ENCODE data around the gene CKAP2L.

Gene CKAP2L

DNA sequence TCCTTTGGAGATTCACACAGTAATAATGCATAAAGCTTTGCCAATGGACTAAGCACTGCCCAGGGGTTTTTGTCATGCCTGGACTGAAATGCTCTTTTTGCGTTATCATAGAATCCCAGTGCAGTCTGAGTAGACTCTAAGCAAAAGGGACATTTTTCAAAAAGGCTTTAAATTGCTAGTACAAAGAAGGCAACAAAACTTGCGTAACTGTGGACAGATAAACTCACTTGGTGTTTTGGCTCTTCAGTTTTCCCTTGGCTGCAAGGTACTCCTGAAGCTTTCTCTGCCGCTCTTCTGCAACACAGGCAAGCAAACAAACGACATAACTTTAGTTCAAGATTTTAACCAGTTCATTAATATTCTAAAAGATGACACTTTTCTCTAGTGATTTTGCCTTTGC, 2.1 kb downstream of the CKAP2L start:
- DNase-seq (ENCODE audit: low read depth in 2 of 2) = no peak

DNA sequence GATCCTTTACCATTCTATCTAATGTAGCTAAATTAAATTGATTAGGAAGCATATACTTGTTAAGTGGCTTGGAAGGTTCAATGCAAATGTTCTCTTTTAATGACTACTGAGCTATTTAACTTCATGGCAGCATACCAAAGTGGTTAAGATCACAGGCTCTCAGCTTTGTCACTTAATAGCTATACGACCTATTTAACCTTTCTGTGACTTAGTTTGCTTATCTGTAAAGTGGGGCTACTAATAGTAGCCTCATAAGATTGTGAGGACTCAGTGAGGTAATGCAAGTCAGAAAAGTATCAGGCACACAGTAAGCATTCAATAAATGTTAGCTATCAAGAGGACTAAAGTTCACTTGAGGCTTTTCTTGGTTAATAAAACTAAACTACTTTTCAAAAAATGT, 4.3 kb downstream of the CKAP2L start:
- DNase-seq (ENCODE audit: low read depth in 2 of 2) = no peak

DNA sequence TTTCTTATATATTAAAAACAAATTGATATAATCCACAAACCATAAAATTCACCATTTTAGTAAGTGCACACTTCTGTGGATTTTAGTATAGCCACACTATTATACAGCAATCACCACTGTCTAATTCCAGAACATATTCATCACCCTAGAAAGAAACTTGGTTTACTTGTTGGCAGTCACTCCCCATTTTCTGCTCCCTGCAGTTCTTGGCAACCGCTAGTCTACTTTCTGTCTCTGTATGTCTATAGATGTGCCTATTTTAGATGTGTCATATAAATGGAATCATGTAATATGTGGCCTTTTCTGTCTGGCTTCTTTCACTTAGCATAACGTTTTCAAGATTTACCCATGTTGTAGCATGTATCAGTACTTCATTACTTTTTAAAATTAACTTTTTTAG, 5.7 kb downstream of the CKAP2L start:
- no peak for DNase-seq (ENCODE audit: low read depth in 2 of 2)

DNA sequence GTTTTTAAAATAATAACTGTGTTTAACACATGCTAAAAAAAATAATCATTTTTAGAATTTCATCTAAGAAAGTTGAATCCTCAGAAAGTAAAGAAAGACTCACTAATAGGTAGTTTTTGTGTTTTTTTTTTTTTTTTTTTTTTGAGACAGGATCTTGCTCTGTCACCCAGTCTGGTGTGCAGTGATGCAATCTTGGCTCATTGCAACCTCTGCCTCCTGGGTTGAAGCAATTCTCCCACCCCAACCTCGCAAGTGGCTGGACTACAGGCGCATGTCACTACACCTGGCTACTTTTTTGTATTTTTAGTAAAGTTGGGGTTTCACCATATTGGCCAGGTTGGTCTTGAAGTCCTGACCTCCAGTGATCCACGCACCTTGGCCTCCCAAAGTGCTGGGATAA, 7.1 kb downstream of the CKAP2L start:
- no peak for DNase-seq (ENCODE audit: low read depth in 2 of 2)

DNA sequence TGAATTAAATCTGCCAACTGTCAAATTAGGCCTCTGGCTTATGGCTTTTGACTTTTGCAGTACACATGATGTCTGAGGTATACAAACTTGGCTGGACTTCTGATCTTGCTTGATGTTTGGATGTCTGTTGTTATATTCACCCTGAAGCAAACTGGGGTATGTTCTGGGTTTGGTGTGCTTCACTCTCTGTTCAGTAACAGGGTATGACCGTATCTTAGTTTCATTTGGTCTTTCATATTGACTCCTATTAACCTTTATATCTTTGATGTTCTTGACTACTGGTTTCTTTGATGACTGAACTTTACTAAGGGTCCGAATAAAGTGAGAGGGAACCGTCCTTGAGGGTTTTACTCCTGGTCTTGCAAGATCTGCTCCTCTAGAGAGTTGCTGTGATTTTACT, 8.2 kb downstream of the CKAP2L start:
- DNase-seq (ENCODE audit: low read depth in 2 of 2) = no peak

DNA sequence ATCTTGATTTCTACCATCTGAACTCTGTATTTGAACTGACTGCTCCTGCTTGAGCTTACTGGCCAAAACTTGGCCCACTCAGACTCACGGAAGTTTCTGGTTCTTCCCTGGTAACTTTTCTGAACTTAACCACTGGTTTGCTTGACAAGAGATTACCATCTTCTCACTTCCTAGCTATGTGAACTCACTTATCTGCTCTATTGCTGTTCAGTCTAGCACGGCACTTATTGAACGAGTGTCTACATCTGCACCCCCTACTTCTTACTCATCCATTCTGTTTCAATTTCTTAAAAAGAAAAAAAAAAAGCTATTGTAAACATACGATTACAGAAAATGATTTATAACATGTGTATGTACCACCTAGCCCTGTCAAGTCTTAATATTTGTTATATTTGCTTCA, 9.0 kb downstream of the CKAP2L start:
- DNase-seq (ENCODE audit: low read depth in 2 of 2) = no peak

DNA sequence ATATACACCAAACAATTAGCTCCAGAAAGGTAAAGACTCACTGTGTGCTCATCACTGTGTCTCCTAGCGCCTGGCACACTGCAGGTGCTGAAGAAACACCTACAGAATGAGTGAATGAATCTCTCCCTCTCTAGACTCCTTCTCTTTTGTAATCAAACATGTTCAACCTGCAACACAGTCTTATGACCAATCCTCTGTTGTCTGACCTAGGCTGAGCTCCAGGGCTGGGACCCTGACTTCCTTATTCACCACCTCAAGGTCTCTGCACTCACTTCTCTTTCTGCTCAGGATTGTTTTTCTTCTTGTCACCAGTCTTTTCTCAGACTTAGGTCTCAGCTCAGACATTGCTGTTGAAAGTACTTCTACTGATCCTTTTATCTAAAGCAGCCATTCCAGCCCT, 9.8 kb downstream of the CKAP2L start:
- no peak for DNase-seq (ENCODE audit: low read depth in 2 of 2)

DNA sequence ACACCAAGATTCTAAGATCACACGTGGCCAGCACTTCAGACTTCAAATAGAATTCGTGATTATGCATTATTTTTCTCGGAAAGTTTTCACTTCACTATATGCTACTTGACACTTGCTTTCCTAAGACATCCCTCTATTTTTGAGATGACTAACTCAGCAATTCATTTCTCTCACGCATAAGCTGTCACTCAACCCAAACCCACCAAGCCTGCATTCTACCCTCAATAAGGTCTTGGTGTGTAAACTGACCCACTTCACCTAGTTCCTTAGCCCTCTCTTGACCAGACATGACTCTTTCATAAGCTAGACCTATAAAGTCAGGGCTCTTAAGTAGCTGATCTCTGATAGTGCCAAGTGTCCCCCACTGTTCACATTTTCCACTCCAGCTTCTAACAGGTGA, 11.7 kb downstream of the CKAP2L start:
- no peak for DNase-seq (ENCODE audit: low read depth in 2 of 2)

DNA sequence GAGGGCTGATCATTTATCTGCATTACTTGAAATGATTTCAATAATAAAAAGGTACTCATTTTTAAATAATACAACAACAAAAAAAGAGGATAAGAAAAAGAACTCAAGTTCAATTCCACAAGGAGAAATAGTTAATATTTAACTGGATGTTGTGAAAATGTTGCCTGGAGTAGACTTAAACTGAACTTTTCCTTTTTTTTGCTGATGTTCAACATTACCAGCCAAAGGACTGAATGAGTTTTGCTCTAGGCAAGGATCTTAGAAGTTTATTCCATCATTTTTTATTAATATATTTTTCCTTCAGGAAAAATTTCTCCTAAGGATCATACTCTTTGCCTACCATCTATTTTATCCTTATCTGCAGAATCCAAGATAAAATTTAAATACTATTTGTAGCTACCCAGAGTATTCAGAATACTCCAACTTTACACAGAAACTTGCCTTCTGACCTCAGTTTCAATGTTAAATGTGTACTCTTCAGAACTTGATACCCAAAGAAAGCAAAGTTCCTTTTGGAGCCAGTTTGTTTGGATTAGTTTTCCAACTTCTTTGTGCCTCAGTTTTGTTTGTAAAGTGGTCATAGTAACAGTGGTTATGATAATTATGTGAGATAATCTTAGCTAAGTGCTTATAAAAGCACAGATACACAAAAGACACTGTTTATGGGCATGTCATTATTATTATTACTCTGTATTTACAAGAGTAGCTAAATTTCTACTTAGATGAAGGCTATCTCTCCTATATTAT, 12.8 kb downstream of the CKAP2L start:
- no peak for DNase-seq (ENCODE audit: low read depth in 2 of 2)

DNA sequence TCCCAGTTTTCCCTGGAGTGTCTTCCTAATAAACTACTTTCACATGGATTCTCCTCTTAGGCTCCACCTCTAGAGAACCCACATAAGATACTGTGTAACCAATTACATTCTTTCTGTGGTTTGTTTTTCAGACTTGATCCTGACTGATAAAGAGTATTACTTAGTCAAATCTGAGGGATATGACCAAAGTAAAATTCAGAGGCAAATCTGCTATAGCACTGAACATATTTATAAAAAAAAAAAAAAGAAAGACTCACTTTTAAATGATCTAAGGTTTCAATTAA, 13.9 kb downstream of the CKAP2L start:
- DNase-seq (ENCODE audit: low read depth in 2 of 2) = no peak

DNA sequence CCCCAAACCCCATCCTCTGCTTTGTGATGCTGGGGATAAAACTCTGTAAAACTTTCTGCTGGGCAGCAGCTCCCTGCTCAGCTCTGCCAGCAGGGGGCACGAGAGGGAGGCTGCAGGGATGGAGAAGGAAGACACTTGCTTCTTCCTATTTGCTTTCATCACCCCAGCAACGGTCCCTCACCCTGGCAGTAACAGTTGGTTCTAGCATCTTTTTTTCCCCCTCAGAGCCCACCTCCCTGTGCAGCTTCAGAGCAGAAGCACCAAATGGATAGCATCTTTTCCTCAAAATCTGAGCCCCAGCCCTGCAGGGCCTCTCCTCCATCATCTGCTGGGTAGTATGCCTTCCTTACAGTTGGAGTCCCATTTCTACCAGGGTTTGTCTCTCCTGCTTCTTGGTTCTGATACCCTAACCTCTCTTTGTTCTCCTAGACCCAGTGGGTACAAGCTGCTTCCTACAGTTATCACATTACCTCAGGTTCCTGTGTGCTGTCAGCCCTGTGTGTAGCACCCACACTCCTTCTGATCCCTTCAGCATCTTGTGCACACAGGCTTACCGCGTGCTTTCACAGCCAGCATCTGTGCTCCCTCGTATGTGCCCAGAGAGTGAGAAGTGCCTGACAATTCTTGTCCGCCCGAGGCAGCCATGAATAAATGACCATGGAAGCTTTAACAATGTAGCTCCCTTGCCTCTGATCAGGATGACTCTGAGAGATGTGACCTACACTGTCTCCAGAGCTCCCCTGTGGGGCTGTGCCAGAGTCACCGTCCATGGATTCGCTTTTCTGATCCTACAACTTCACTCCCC, 14.5 kb downstream of the CKAP2L start:
- DNase-seq (ENCODE audit: low read depth in 2 of 2) = peak; percentile 45 to 63

DNA sequence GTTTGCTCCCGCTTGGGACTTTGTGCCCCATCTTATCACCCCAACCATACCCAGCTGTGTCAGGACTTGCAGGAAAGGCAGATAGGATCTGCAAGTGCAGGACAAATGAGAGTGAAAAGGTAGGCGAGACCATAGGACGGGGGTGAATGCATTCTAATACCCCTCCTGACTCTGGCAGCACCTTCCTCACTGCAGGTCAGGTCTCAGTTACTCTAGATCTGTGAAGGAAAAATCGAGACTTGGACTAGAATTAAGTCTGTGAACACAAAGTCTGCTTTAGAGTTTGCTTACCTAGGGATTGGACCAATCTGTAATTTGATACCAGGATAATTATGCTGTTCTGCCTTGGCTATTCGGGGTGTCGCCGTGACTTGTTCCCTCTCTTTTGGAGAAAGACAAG, 23.9 kb downstream of the CKAP2L start:
- no peak for DNase-seq (ENCODE audit: low read depth in 2 of 2)

DNA sequence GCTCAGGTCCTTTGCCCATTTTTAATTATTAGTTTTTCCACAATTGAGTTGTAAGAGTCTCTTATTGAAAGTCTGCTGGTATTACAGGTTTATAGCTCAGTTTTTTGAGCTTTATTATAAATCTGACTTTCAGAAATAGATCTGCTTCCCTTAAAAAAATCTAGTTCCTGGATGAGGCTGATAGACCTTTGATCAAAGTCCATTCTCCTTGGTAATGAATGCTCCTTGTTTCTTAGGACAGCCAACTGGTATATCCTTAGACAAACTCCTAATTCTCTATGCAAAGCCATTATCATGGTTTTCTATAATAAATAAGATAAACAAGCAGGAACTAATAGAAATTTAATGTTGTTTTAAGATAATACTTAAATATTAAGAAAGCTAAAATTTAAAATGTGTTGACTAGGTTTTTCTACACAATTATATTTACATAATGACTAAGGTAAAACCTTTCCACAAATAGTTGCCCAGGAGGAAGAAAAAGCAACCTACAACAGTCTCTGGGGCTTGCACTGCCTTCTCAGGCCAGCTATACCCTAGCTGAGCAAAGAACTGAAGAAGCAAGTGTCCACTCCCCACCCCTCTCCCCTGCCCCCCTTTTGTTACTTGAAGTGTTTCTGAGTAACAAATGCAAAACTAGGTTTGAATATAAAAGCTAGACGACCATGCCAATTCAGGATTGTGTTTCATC, 26.7 kb downstream of the CKAP2L start:
- no peak for DNase-seq (ENCODE audit: low read depth in 2 of 2)

DNA sequence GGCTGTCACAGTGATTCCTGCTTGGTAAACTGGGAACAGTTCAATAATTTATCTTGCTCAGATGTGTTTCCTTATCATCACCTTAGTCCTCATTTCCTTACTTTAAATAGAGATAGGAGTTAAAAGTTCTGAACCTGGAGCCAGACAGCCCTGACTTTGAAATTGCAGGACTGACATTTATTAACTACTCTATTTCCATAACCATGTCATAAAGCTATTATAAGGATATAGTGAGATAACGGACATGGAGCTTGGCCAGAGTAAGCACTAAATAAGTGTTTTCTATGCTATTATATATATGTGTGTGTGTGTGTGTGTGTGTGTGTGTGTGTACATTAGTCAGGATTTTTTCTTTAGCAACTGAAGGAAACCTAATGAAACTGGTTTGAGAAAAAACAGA, 30.5 kb downstream of the CKAP2L start:
- DNase-seq (ENCODE audit: low read depth in 2 of 2) = no peak

DNA sequence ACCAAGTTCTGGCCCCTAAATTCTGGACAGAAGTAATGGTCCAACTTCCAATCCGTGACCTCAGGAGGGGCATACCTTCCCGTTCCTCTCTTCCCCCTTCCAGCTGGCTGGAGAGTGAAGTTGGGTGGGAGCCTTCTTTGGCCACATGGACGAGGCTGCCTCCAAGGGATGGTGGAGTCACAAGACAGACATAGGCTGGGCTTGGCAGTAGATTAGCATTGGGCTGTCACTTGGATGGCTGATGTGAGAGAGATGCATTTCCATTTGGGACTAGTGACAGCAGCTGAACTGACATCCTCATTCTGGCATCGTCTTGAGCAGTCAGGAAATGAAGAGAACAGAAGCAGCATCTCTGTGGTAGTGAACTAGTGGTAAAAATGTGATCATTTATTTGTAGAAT, 31.0 kb downstream of the CKAP2L start:
- no peak for DNase-seq (ENCODE audit: low read depth in 2 of 2)

DNA sequence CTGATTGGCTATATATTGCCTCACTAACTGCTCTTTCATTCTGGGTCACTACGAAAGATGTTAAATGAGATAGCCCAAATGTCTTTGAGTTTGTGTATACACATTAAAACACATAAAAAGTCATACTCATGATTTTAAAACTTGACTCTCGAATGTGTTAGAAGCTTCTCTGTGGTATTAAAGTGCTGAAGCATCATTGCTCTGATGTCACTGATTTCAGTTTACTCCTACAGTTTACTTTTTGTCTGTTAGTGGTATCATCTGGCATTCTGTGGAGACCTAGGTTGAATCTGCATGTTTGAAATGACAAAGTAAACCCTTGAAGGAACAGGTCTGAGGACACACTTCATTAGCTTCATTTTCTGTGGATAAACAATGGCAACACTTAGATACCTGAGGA, 32.9 kb downstream of the CKAP2L start:
- no peak for DNase-seq (ENCODE audit: low read depth in 2 of 2)

DNA sequence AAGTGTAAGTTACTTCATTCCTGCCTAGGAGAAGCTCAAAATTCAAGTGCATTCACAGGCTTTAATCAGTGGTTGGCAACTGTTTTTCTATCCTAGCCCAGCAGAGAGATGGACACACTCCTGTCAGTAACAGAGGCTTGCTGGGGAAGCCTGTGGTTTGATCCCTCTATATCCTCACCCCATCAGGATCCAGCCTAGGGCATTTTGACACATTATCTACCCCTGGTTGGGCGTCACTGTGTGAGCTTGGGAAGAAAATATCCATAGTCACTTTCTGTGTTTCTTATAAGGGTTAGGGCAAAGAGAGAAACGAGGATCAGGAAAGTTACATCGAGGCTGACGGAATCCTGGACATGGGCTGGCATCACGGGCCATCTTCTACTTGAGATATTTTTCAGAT, 33.6 kb downstream of the CKAP2L start:
- no peak for DNase-seq (ENCODE audit: low read depth in 2 of 2)

DNA sequence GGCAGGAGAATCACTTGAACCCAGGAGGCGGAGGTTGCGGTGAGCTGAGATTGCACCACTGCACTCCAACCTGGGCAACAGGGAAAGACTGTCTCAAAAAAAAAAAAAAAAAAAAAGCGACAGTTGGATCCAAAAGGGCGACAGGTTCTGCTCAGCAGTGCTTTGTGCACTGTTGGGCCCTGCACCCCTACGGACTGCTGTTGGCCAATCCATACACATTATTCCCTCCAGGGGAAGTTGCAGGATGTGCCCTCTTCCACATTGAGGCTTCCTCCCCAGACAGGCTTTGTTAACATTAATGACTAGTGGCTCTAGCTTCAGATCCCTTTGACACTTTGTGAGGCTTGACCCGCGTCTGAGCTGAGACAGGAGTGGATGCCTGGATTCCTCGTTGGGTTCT, 34.2 kb downstream of the CKAP2L start:
- no peak for DNase-seq (ENCODE audit: low read depth in 2 of 2)

DNA sequence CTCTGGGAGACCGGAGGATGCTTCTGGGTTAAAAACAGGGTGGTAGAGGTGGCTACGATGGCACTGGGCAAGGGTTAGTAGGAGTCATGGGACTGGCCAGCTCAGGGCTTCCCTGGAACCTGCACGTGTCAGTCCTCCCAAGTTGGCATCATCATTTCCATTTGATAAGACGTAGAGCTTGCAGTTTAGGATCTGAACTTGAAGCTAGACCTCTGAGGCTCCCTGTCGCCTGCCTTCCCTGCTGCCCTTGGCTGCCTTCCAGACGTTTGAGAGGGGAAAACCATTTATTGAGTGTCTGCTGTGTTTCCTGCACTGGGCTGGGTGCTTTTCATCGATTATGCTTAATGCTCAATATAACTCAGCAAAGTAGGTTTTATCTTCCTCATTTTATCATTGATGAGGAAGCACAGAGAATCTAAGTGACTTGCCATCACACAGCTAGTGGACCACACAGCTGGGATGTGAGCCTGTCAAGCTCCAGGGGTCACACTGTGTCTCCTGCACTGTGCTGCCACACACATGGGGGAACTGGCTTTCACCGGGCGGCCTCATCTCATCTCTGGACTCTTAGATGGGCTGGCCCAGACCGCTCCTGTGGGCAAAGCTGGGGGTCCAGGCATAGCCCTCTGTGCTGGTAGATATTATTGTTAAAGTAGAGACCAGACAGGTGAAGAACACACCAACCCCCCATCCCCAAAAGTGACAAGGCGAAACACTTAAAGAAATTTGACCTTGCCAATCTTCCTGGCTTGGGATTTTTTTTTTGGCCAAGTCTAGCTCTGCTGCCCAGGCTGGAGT, 35.8 kb downstream of the CKAP2L start:
- DNase-seq (ENCODE audit: low read depth in 2 of 2) = no peak

DNA sequence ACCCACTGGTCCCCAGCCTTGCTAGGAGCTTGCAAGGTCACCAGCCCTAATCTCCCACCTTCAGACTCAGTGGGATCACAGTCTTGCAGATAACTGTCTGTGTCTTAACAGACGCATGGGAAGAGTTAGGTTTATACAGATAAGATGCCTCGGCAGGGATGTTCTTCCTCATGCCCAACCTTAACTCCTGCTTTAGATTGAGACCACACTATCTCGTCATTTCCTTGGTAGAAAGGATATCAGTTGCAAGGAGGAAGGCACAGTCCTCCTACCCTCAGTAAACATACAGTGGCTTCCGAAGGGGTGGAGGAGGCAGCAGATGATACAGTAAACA, 36.4 kb downstream of the CKAP2L start:
- no peak for DNase-seq (ENCODE audit: low read depth in 2 of 2)

DNA sequence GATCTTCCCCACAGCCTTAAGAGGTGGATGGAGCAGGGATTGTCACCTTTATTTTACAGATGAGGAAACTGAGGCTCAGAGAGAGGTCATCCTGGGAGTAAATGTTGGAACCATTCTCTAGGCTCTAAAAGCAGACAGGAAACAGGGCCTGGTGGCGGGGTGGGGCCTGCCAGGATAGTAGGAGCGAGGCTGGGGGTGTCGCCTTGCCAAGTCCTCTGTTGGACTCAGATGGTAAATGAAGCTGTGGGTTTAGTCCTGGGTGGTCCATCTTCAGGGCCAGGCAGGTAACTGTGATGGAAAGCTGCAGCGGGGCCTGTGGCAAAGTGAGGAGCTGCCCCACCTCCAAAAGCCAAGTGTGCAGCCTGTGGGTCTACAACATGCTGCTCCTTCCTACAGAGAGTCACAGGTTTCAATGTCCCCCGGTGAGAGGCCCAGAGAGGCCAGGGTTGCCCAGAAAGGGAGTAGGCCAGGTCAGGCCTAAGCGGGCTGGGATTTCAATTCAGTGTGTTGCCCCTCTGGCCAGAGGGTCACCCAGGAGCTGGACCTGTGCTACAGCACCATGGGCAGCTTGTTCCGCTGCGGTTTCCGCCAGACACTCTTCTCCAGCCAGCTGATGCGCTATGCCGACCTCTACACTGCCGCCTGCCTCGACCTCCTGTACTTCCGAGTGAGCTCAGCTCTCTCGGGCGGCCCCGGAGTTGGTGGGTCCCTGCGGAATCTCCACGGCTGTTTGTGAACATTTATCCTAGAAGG, 37.0 kb downstream of the CKAP2L start:
- no peak for DNase-seq (ENCODE audit: low read depth in 2 of 2)

Measured in stimulated activated CD8-positive, alpha-beta memory T cell treated with anti-CD3 and anti-CD28 coated beads, Interleukin-15, amount 100 ng/mL, for 4 hours (primary cell).